Measurements from ENCODE around the gene MS4A18. TPM values are rescaled to one million over a fixed set of nuclear protein-coding genes. Genes with fewer than 3 reads are reported as not detected.

Gene MS4A18
- total RNA-seq, 2 experiments from 2014 or later, result not detected

DNA sequence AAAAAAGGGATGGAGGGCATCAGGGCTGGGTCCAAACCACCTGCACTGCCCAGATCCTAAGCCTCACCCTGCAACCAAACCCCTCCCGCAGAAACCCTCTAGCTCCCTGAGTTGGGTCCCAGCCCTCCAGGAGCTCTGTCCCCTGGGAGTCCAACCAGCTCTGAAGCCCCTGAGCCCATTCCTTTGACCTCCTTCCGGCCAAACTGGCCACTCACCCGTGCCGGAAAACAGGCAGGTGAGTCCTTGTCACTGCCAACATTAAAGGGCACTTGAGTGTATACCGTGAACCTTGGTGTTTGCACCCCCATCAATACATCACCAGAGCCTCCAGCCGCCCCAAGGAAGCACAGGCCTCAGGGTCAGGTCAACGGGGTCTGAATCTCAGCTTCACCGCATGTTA, 43.7 kb downstream of the MS4A18 start:
- H3K9me3 ChIP-seq (ENCODE audit: control insufficient read depth in 1 of 2, insufficient read depth in 1 of 2, low read length in 2 of 2), result peaks cover 0 to 4% of the 10 kb centered on the region in 2 experiments
- TF ChIP-seq, protein P1, sequence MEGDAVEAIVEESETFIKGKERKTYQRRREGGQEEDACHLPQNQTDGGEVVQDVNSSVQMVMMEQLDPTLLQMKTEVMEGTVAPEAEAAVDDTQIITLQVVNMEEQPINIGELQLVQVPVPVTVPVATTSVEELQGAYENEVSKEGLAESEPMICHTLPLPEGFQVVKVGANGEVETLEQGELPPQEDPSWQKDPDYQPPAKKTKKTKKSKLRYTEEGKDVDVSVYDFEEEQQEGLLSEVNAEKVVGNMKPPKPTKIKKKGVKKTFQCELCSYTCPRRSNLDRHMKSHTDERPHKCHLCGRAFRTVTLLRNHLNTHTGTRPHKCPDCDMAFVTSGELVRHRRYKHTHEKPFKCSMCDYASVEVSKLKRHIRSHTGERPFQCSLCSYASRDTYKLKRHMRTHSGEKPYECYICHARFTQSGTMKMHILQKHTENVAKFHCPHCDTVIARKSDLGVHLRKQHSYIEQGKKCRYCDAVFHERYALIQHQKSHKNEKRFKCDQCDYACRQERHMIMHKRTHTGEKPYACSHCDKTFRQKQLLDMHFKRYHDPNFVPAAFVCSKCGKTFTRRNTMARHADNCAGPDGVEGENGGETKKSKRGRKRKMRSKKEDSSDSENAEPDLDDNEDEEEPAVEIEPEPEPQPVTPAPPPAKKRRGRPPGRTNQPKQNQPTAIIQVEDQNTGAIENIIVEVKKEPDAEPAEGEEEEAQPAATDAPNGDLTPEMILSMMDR (IDR thresholded peaks at IDR 0.05), result no peak
- DNase-seq (no peak), ATAC-seq (ENCODE audit: poor library complexity) (no peak)
- ChIA-PET CTCF (no interaction called here), POLR2A (no interaction called here)
- no peaks in the 10 kb centered on the region for H3K36me3 ChIP-seq (ENCODE audit: insufficient read depth, low read length)
- Mint-ChIP-seq H3K27me3 (peaks cover 30% of the 10 kb centered on the region), H3K4me3 (no peak overlapping the region), H3K27ac (no peak overlapping the region), H3K4me1 (ENCODE audit: low read depth) (no peaks in the 10 kb centered on the region), H3K9me3 (no peaks in the 10 kb centered on the region), H3K36me3 (ENCODE audit: low read depth) (no peaks in the 10 kb centered on the region)
- no peak overlapping the region for H3K4me3 ChIP-seq (ENCODE audit: low read length)
- H3K27me3 ChIP-seq (ENCODE audit: control insufficient read depth in 1 of 2, insufficient read depth in 2 of 2, low read length in 2 of 2), result peaks cover 0 to 2% of the 10 kb centered on the region in 2 experiments
- intact Hi-C loops (cut with DNase I, micrococcal nuclease), result no loop called here
- no peaks in the 10 kb centered on the region for H3K4me1 ChIP-seq (ENCODE audit: insufficient read depth, low read length)
- H3K27ac ChIP-seq (ENCODE audit: low read depth in 1 of 2, low read length in 2 of 2), result no peak overlapping the region

DNA sequence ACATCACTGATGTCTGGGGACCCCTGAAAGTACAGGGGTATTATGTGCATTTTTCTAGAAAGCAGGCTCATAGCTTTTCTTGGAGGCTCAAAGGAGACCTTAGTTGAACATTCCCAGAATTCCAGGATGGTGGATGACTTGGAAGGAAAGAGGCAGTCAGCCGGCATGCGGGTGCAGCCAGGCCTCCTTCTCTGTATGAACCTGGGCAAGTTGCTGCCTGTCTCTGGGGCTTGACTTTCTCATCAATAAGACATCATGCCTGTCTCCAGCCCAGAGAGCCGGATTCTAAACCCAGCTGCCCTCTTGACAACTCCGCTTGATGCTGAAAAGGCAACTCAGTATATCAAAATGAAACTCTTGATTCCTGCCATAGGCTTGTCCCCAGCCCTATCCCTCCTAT, 44.8 kb downstream of the MS4A18 start:
- no peak overlapping the region for H3K27ac Mint-ChIP-seq
- no peak overlapping the region for H3K4me3 Mint-ChIP-seq
- H3K27me3 ChIP-seq (ENCODE audit: control insufficient read depth in 1 of 2, insufficient read depth in 2 of 2, low read length in 2 of 2), result peaks cover 0 to 2% of the 10 kb centered on the region in 2 experiments
- H3K36me3 Mint-ChIP-seq (ENCODE audit: low read depth), result no peaks in the 10 kb centered on the region
- intact Hi-C loops (cut with DNase I, micrococcal nuclease), result no loop called here
- POLR2A ChIA-PET, result no interaction called here
- no peak overlapping the region for H3K4me3 ChIP-seq (ENCODE audit: low read length)
- H3K4me1 ChIP-seq (ENCODE audit: insufficient read depth, low read length), result no peaks in the 10 kb centered on the region
- no peaks in the 10 kb centered on the region for H3K4me1 Mint-ChIP-seq (ENCODE audit: low read depth)
- no peaks in the 10 kb centered on the region for H3K9me3 Mint-ChIP-seq
- no peaks in the 10 kb centered on the region for H3K36me3 ChIP-seq (ENCODE audit: insufficient read depth, low read length)
- TF ChIP-seq, protein P1 (IDR thresholded peaks at IDR 0.05), result no peak
- no peak for DNase-seq
- CTCF ChIA-PET, result no interaction called here
- peaks cover 21% of the 10 kb centered on the region for H3K27me3 Mint-ChIP-seq
- no peak overlapping the region for H3K27ac ChIP-seq (ENCODE audit: low read depth in 1 of 2, low read length in 2 of 2)
- peaks cover 0 to 4% of the 10 kb centered on the region in 2 experiments for H3K9me3 ChIP-seq (ENCODE audit: control insufficient read depth in 1 of 2, insufficient read depth in 1 of 2, low read length in 2 of 2)
- ATAC-seq (ENCODE audit: poor library complexity), result no peak

DNA sequence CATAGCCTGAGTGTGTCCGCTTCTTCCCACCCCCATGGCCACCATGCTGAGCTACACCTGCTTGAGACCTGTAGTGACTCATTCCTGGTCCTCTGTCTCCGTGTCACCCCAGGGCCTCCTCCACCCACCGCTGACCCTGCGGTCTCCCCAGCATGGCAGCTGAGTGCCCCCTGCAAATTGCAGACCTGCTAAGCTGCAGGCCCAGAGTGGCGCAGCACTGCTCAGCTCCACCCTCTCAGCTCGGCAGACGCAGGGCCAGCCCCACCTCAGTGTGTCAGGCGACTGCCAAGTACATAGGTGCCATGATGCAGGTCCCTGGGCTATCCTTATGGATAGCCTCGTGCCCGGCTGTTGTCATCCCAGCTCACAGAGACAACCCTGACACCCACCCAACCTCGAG, 45.3 kb downstream of the MS4A18 start:
- intact Hi-C loops (cut with DNase I, micrococcal nuclease), result no loop called here
- peaks cover 17% of the 10 kb centered on the region for H3K27me3 Mint-ChIP-seq
- Histone ChIP-seq H3K4me1 (ENCODE audit: insufficient read depth, low read length) (no peaks in the 10 kb centered on the region), H3K9me3 (ENCODE audit: control insufficient read depth in 1 of 2, insufficient read depth in 1 of 2, low read length in 2 of 2) (peaks cover 0 to 4% of the 10 kb centered on the region in 2 experiments), H3K27ac (ENCODE audit: low read depth in 1 of 2, low read length in 2 of 2) (no peak overlapping the region), H3K27me3 (ENCODE audit: control insufficient read depth in 1 of 2, insufficient read depth in 2 of 2, low read length in 2 of 2) (peaks cover 0 to 2% of the 10 kb centered on the region in 2 experiments), H3K36me3 (ENCODE audit: insufficient read depth, low read length) (no peaks in the 10 kb centered on the region), H3K4me3 (ENCODE audit: low read length) (no peak overlapping the region)
- POLR2A ChIA-PET, result no interaction called here
- DNase-seq (no peak), ATAC-seq (ENCODE audit: poor library complexity) (no peak)
- no peak overlapping the region for H3K27ac Mint-ChIP-seq
- no peaks in the 10 kb centered on the region for H3K36me3 Mint-ChIP-seq (ENCODE audit: low read depth)
- H3K9me3 Mint-ChIP-seq, result no peaks in the 10 kb centered on the region
- no peak overlapping the region for H3K4me3 Mint-ChIP-seq
- TF ChIP-seq, protein P1 (IDR thresholded peaks at IDR 0.05), result no peak
- no peaks in the 10 kb centered on the region for H3K4me1 Mint-ChIP-seq (ENCODE audit: low read depth)
- CTCF ChIA-PET, result no interaction called here
